Astrocyte of the cerebellum (primary cell): ENCODE measurements around the gene FBXW12.

Experiments used
- DNase-seq: peaks from one replicate; pipeline ENCODE4 v3.0.0-alpha.2; 2011; ENCODE audit warnings: low read depth
- H3K4me3 ChIP-seq: 2 replicates; pipeline ENCODE4 v1.5.1; 2011; ENCODE audit warnings: mild to moderate bottlenecking, low read depth, low read length, moderate library complexity
- CTCF ChIP-seq: IDR thresholded peaks from 2 replicates; pipeline ENCODE4 v1.5.1; 2012; ENCODE audit warnings: low read length, low read depth, moderate library complexity, mild to moderate bottlenecking; ENCODE audit errors: missing control alignments
- in situ Hi-C: cut with HindIII; loops from 2 replicates; pipeline ENCODE4 v1.10.0; 2017; ENCODE audit warnings: low sequenced_read_pairs

FBXW12 gene

GRCh38 chr3:48344867-48345507, 27.0 kb upstream of the FBXW12 start:
- DNase-seq: no peak
- in situ Hi-C loops: no loop called here
- H3K4me3 ChIP-seq: no peak overlapping the region
- TF ChIP-seq CTCF: no peak

GRCh38 chr3:48345946-48346572, 26.0 kb upstream of the FBXW12 start:
- in situ Hi-C loops: no loop called here
- no peak for TF ChIP-seq CTCF
- no peak overlapping the region for H3K4me3 ChIP-seq
- DNase-seq: no peak

- in situ Hi-C loops: no loop called here
- TF ChIP-seq CTCF: no peak
- no peak for DNase-seq
- no peak overlapping the region for H3K4me3 ChIP-seq
Observed at GRCh38 chr3:48347500-48347899, 24.5 kb upstream of the FBXW12 start.

GRCh38 chr3:48352546-48352945, 19.5 kb upstream of the FBXW12 start:
- H3K4me3 ChIP-seq: no peak overlapping the region
- no peak for DNase-seq
- TF ChIP-seq CTCF: no peak
- in situ Hi-C loops: no loop called here

- TF ChIP-seq CTCF: no peak
- in situ Hi-C loops: no loop called here
- no peak overlapping the region for H3K4me3 ChIP-seq
- DNase-seq: no peak
Observed at GRCh38 chr3:48353987-48354386, 18.0 kb upstream of the FBXW12 start.

GRCh38 chr3:48356419-48356818, 15.6 kb upstream of the FBXW12 start:
- DNase-seq: no peak
- no peak overlapping the region for H3K4me3 ChIP-seq
- no peak for TF ChIP-seq CTCF
- in situ Hi-C loops: no loop called here
